ACC112 (cell line): ENCODE results near the gene ASPA.

ENCODE experiments used
- H2AFZ ChIP-seq: fragments of 200-600 bp; sonication (generic); one replicate; pipeline ENCODE4 v1.6.0; 2017; ENCODE audit warnings: antibody characterized with exemption, low read length; ENCODE audit not compliant: unreplicated experiment
- H3K27ac ChIP-seq: fragments of 200-600 bp; sonication (generic); 2 replicates; pipeline ENCODE4 v1.5.1; 2014; ENCODE audit warnings: low read depth, mild to moderate bottlenecking, antibody characterized with exemption, low read length, moderate library complexity
- H3K27me3 ChIP-seq: fragments of 200-600 bp; sonication (generic); 2 replicates; pipeline ENCODE4 v1.6.1; 2014; ENCODE audit warnings: mild to moderate bottlenecking, antibody characterized with exemption, low read length, moderate library complexity, mixed read lengths; ENCODE audit not compliant: insufficient read depth
- H3K36me3 ChIP-seq: fragments of 200-600 bp; sonication (generic); 2 replicates; pipeline ENCODE4 v1.6.1; 2016; ENCODE audit warnings: mild to moderate bottlenecking, antibody characterized with exemption, low read length, moderate library complexity, mixed read lengths; ENCODE audit not compliant: insufficient read depth
- H3K4me1 ChIP-seq: fragments of 200-600 bp; sonication (generic); one replicate; pipeline ENCODE4 v1.6.1; 2016; ENCODE audit warnings: low read length, mixed read lengths; ENCODE audit not compliant: insufficient read depth, unreplicated experiment, control insufficient read depth
- H3K4me3 ChIP-seq: fragments of 200-600 bp; sonication (generic); 2 replicates; pipeline ENCODE4 v1.5.1; 2014; ENCODE audit warnings: mild to moderate bottlenecking, low read depth, low read length
- H3K79me2 ChIP-seq: fragments of 200-600 bp; sonication (generic); one replicate; pipeline ENCODE4 v1.6.0; 2016; ENCODE audit warnings: low read length; ENCODE audit not compliant: control insufficient read depth, unreplicated experiment, insufficient read depth

Gene ASPA

DNA sequence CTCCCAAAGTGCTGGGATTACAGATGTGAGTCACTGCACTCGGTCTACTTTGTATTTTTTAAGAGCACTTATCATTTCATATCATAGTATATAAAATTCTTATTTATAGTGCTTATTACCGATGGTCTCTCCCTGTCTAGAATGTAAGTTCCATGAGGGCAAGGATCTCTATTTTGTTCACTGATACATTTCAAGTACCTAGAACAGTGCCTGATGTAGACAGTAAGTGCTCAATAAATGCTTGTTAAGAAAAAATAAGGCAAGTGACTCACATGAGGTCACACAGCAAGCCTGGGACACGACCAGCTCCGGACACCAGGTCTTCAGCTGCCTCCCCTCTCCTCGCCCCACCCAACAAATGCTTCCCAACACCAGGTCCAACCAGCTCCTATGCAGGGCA lies 58.0 kb downstream of the ASPA start:
- Histone ChIP-seq H3K27ac (no peak overlapping the region), H3K36me3 (no peaks in the 10 kb centered on the region)

DNA sequence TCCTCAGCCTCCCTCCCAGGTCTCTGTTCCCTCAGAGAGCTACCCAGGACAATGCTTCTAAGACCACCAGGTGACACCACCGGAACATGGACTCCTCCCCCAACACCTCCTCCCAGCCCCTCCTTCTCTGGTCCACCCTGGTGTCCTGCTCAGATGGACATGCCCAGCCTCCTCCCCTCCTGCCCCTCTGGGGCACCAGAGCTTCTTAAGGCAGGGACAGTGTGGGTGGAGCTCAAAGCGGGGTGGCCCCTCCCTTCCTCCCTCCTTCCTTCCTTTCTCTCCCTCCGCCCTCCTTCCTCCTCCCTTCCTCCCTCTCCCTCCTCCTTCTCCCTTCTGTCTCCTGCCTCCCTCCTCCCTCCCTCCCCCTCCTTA lies 59.1 kb downstream of the ASPA start:
- peak overlapping the region; percentile 13; the same call in 1 of the 2 replicates for H3K4me3 ChIP-seq
- no peaks in the 10 kb centered on the region for H3K36me3 ChIP-seq
- no peak overlapping the region for H2AFZ ChIP-seq
- no peaks in the 10 kb centered on the region for H3K27me3 ChIP-seq
- no peak overlapping the region for H3K27ac ChIP-seq
- H3K79me2 ChIP-seq = no peaks in the 10 kb centered on the region
- no peaks in the 10 kb centered on the region for H3K4me1 ChIP-seq

More for the DNA sequence above, 58.0 kb downstream of the ASPA start:
- H3K4me1 ChIP-seq = no peaks in the 10 kb centered on the region
- no peaks in the 10 kb centered on the region for H3K79me2 ChIP-seq
- no peaks in the 10 kb centered on the region for H3K27me3 ChIP-seq
- no peak overlapping the region for H2AFZ ChIP-seq
- no peak overlapping the region for H3K4me3 ChIP-seq

DNA sequence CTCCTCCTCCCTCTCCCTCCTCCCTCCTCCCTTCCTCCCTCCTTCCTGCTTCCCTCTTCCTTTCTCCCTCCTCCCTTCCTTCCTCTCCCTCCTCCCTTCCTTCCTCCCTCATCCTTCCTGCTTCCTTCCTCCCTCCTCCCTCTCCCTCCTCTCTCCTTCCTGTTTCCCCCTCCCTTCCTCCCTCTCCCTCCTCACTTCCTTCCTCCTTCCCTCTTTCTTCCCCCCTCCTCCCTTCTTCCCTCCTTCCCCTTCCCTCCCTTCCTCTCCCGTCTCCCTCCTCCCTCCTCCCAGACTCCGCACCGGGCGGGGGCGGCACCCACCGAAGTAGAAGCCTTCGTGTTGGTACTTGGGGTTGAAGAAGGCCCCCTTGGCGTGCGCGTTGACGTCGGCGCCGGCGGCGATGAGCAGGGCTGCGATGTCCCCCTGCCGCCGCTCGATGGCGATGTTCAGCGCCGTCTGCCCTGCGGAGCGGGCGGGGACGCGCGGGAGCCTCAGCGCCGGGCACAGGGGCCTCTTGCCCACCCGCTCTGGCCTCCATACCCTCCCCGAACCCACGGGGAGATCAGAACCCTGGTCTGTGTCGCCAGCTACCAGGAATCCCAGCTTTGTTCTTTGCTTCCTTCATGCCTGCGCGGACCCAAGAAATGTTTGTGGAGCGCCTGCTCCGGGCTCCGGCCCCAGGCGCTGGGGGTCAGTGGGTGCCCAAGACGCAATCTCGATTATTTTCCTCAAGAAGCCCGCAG lies 59.6 kb downstream of the ASPA start:
- Histone ChIP-seq H3K36me3 (no peaks in the 10 kb centered on the region), H3K4me3 (peak overlapping the region; percentile 78), H3K27me3 (no peaks in the 10 kb centered on the region), H2AFZ (peak overlapping the region; percentile 86), H3K27ac (peak overlapping the region; percentile 28), H3K79me2 (no peaks in the 10 kb centered on the region), H3K4me1 (no peaks in the 10 kb centered on the region)

DNA sequence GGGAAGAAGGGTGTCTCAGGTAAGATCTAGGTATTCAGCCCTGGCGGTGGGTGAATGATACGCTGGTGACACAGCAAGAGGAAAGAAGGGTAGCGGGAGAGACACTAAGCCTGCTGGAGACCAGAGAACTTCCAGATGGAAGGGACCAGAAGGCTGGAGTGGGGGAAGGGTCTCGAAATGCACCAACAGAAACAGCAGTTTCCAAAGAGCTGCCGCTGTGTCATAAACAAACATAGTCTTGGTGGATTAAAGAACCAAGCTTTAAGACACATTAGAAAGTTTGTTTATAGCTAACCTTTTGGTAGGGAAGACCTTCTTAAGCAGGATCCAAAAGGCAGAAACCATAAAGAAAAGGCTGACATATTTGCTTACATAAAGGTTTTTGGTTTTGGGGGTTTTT lies 60.9 kb downstream of the ASPA start:
- H3K36me3 ChIP-seq = no peaks in the 10 kb centered on the region
- H3K27me3 ChIP-seq = no peaks in the 10 kb centered on the region
- no peak overlapping the region for H3K4me3 ChIP-seq
- H2AFZ ChIP-seq = no peak overlapping the region
- no peaks in the 10 kb centered on the region for H3K79me2 ChIP-seq
- H3K27ac ChIP-seq = no peak overlapping the region
- H3K4me1 ChIP-seq = no peaks in the 10 kb centered on the region

DNA sequence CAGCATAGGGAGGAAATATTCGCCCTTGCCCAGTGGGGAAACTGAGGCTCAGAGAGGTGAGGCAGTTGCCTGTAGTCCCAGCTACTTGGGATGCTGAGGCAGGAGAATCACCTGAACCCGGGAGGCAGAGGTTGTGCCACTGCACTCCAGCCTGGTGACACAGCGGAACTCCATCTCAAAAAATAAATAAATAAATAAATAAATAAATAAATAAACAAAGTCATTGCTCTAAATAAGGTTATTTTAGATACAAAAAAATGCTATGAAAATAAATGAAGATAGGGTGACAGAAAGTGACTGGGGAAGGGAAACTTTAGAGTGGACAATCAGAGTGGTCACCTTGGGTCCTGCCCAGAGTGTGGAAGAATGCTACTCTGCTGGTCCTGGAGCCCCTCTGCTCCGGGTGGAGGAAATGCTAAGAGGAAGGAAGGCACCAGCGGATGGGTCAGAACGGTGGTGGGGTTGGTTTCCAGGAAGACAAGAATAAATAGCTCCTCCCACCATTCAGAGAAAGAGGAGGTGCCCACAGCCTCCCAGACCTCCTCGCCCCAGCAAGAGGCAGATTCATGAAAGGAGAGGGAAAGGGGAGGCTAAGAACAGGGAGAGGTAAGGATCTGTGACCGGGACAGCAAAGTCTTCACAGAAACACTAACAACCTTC lies 64.2 kb downstream of the ASPA start:
- Histone ChIP-seq H3K4me1 (no peaks in the 10 kb centered on the region), H3K4me3 (no peak overlapping the region), H3K27ac (no peak overlapping the region), H3K79me2 (no peaks in the 10 kb centered on the region), H2AFZ (no peak overlapping the region), H3K36me3 (no peaks in the 10 kb centered on the region), H3K27me3 (no peaks in the 10 kb centered on the region)

DNA sequence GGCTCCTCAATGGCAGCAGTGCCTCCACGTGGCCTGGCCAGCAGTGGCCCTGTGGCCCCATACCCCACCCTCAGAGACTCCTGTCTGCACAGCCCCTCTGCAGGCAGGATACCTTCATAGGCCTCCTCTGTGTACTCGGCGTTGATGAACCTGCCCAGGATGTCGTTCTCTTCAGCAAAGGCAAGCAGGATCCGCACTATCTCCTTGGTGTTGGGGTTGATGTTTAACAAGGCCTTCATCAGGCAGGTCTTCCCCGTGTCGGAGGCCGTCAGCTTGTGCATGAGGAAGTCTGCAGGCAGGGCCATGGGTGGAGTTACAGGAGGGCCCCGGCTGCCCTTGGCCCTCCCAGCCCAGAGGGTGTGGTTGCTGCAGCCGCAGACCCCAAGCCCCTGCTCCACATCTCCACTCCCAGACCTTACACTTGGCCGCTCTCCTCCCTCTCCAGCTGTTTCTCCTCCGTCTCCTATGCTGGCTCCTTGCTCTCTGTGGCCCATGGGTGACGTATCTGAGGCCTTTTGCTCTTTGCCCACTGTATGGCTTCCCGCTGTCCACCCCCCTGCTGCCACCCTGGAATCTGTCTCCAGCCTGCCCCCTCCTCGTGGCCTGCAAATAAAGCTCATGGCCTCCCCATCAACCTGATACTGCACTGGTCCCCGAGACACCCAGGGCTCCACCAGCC lies 66.8 kb downstream of the ASPA start:
- H3K4me1 ChIP-seq = no peaks in the 10 kb centered on the region
- H3K27me3 ChIP-seq = no peaks in the 10 kb centered on the region
- no peak overlapping the region for H2AFZ ChIP-seq
- no peak overlapping the region for H3K4me3 ChIP-seq
- no peak overlapping the region for H3K27ac ChIP-seq
- H3K36me3 ChIP-seq = no peaks in the 10 kb centered on the region
- H3K79me2 ChIP-seq = no peaks in the 10 kb centered on the region

DNA sequence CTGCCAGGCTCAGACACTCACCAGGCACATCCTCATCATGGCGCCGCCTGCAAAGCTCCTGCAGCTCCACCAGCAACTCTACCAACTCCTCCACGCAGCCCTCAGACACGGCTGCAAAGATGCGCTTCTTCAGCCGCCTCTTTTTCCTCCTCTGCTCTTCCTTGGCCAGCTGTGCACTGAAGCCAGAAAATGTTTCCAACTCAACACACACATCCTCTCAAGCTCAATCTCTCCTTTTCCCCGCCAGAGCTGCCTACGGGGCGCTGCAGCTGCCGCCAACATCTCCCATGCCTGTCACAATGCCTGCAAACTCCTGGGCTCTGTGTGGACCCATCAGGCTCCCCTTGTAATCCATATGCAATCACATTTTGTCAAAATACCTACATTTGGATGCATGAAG lies 67.7 kb downstream of the ASPA start:
- H3K79me2 ChIP-seq = no peaks in the 10 kb centered on the region
- H2AFZ ChIP-seq = no peak overlapping the region
- no peaks in the 10 kb centered on the region for H3K36me3 ChIP-seq
- no peaks in the 10 kb centered on the region for H3K4me1 ChIP-seq
- no peak overlapping the region for H3K4me3 ChIP-seq
- no peak overlapping the region for H3K27ac ChIP-seq
- H3K27me3 ChIP-seq = no peaks in the 10 kb centered on the region

DNA sequence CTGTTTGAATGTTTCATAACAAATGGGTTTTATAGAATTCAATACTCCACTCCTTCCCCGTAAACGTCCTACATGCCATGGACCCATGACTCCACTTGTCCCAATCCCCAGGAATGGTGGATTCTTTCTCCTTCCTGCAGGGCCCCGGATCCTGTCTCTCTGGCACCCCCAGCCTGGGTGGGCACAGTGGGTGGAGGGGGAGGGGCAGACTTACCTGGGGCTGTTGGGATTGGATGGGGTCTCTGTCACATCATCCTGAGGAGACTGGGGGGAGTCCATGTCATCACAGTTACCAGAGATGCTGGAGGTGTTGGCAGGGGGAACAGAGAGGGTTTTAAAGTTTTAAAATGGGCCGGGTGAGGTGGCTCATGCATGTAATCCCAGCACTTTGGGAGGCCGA lies 68.6 kb downstream of the ASPA start:
- H3K4me3 ChIP-seq = no peak overlapping the region
- H2AFZ ChIP-seq = no peak overlapping the region
- H3K27me3 ChIP-seq = peaks cover 2% of the 10 kb centered on the region; the same call in 1 of the 2 replicates
- H3K27ac ChIP-seq = no peak overlapping the region
- H3K36me3 ChIP-seq = no peaks in the 10 kb centered on the region
- no peaks in the 10 kb centered on the region for H3K79me2 ChIP-seq
- no peaks in the 10 kb centered on the region for H3K4me1 ChIP-seq

DNA sequence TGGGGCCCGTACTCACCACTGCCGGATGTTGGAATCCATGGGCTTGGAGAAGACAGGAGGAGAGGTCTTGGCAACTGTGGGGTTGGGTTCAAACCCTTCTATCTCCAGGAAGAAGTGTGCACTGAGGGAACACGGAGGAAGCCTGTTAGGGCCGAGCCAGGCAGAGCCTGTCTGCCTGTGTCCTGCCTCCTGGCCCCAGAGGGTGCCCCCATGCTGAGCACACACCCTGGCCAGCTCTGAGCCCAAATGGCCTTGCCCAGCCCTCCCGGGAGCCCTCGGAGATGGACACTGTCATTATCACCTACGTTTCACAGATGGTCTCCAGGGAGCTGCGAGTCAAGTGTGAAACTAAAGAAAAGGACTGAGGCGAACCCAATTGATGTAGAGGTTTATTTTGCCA lies 69.4 kb downstream of the ASPA start:
- no peak overlapping the region for H2AFZ ChIP-seq
- no peak overlapping the region for H3K27ac ChIP-seq
- H3K4me1 ChIP-seq = no peaks in the 10 kb centered on the region
- H3K27me3 ChIP-seq = peaks cover 3% of the 10 kb centered on the region; the same call in 1 of the 2 replicates
- H3K79me2 ChIP-seq = no peaks in the 10 kb centered on the region
- H3K36me3 ChIP-seq = no peaks in the 10 kb centered on the region
- no peak overlapping the region for H3K4me3 ChIP-seq

DNA sequence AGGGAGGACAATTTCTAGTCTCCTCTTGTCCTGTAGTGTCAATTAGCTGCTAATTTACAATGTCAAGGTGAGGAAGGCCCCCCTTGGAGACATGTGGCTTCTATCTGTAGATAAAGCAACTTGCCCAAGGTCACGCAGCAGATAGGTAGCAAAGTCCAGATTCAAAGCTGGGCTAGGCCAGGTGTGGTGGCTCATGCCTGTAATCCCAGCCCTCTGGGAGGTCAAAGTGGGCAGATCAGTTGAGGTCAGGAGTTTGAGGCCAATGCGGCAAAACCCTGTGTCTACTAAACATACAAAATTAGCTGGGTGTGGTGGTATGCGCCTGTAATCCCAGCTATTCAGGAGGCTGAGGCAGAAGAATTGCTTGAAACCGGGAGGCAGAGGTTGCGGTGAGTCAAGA lies 70.7 kb downstream of the ASPA start:
- no peaks in the 10 kb centered on the region for H3K79me2 ChIP-seq
- no peaks in the 10 kb centered on the region for H3K4me1 ChIP-seq
- no peak overlapping the region for H3K4me3 ChIP-seq
- no peak overlapping the region for H3K27ac ChIP-seq
- H3K27me3 ChIP-seq = peaks cover 3% of the 10 kb centered on the region; the same call in 1 of the 2 replicates
- H2AFZ ChIP-seq = no peak overlapping the region
- no peaks in the 10 kb centered on the region for H3K36me3 ChIP-seq
